Thymus (tissue), 11 donors: ENCODE data around the gene SMS. TPM values are rescaled to one million over a fixed set of nuclear protein-coding genes. Genes with fewer than 3 reads are reported as not detected.

Experiments
- DNase-seq, 9 donors: peaks; one replicate each; pipeline ENCODE4 v3.0.0-alpha.2; 2013; ENCODE audit warnings: low spot score in 9 of 9, low read depth in 6 of 9, missing footprints in 1 of 9
- H3K27ac ChIP-seq, 2 donors: one replicate each; pipeline ENCODE4 v1.5.1; 2013; ENCODE audit warnings: control low read depth in 1 of 2, low read depth in 1 of 2, low read length in 1 of 2, mild to moderate bottlenecking in 1 of 2, moderate library complexity in 1 of 2
- H3K27me3 ChIP-seq, 2 donors: one replicate each; pipeline ENCODE4 v1.5.1; 2013; ENCODE audit warnings: low read length in 1 of 2; ENCODE audit not compliant: control insufficient read depth in 2 of 2, insufficient read depth in 1 of 2
- H3K36me3 ChIP-seq, 2 donors: one replicate each; pipeline ENCODE4 v1.5.1; 2013; ENCODE audit warnings: low read length in 1 of 2, mild to moderate bottlenecking in 1 of 2, moderate library complexity in 1 of 2; ENCODE audit not compliant: control insufficient read depth in 2 of 2, insufficient read depth in 2 of 2
- H3K4me1 ChIP-seq, 2 donors: one replicate each; pipeline ENCODE4 v1.5.1; 2013; ENCODE audit warnings: low read length in 2 of 2; ENCODE audit not compliant: control insufficient read depth in 2 of 2, insufficient read depth in 2 of 2
- H3K4me3 ChIP-seq, 2 donors: one replicate each; pipeline ENCODE4 v1.5.1; 2013; ENCODE audit warnings: low read length in 2 of 2, control low read depth in 1 of 2, mild to moderate bottlenecking in 1 of 2
- H3K9me3 ChIP-seq, 2 donors: one replicate each; pipeline ENCODE4 v1.5.1; 2013; ENCODE audit warnings: low read length in 1 of 2, mild to moderate bottlenecking in 1 of 2; ENCODE audit not compliant: control insufficient read depth in 2 of 2, insufficient read depth in 1 of 2
- WGBS: extraction: QIAGEN DNeasy Blood & Tissue Kit; methylation state at CpG from one replicate; pipeline ENCODE4 v1.1.7; 2013; 5-methylcytosine and 5-hydroxymethylcytosine counted together
- polyA plus RNA-seq: library from polyadenylated mRNA; stranded (reverse); fragments of 200-250 nt; gene quantifications from one replicate; pipeline ENCODE4 v1.2.3, GENCODE V29; 2013
- total RNA-seq: library from RNA; stranded (reverse); fragments of 120-200 nt; gene quantifications from one replicate; pipeline ENCODE4 v1.2.4, GENCODE V29; 2013
- donor health status: healthy.

SMS gene
- total and polyA plus RNA-seq, 2 donors = 69.9 to 81.2 TPM

GRCh38 chrX:21968333-21968732 lies 27.8 kb downstream of the SMS start:
- WGBS = over 99% methylated on average over 7 of the region's 7 CpGs
- no peak overlapping the region for H3K27ac ChIP-seq
- H3K36me3 ChIP-seq = peaks cover 3 to 9% of the 10 kb centered on the region in 2 donors
- H3K27me3 ChIP-seq = no peaks in the 10 kb centered on the region
- H3K4me3 ChIP-seq = no peak overlapping the region
- DNase-seq = no peak
- H3K4me1 ChIP-seq = peaks cover 0 to 3% of the 10 kb centered on the region in 2 donors
- H3K9me3 ChIP-seq = no peaks in the 10 kb centered on the region

GRCh38 chrX:21970326-21970725 lies 29.8 kb downstream of the SMS start:
- WGBS = 94% methylated on average over 4 of the region's 4 CpGs
- Histone ChIP-seq H3K4me1 (peaks cover 3 to 6% of the 10 kb centered on the region in 2 donors), H3K36me3 (peaks cover 3 to 9% of the 10 kb centered on the region in 2 donors)

DNA sequence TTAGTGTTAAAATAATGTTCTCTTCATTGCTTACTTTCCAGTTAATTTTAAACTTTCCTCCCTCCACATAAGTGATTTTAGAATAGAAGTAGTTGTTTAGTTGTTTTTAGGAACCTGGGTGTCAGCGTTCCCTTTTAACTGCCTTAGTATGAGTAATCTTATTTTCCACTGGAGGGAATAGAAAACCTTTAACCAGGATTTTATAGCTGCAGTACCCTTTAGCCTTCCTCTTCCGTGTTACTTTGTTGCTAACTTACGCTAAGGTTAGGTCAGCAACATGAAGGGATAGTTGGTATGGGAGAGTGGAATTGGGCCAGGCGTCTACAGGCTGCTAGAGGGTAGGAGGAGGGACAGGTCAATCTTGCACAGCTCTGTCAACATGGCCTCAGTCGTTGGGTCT lies 31.5 kb downstream of the SMS start:
- WGBS = 96% methylated on average over 5 of the region's 5 CpGs
- DNase-seq = no peak
- H3K9me3 ChIP-seq = no peaks in the 10 kb centered on the region
- no peak overlapping the region for H3K27ac ChIP-seq
- no peaks in the 10 kb centered on the region for H3K27me3 ChIP-seq
- H3K4me1 ChIP-seq = peaks cover 3 to 6% of the 10 kb centered on the region in 2 donors
- H3K4me3 ChIP-seq = no peak overlapping the region
- peaks cover 3 to 19% of the 10 kb centered on the region in 2 donors for H3K36me3 ChIP-seq

More at GRCh38 chrX:21970326-21970725, 29.8 kb downstream of the SMS start:
- Histone ChIP-seq H3K4me3 (no peak overlapping the region), H3K27ac (no peak overlapping the region), H3K9me3 (no peaks in the 10 kb centered on the region), H3K27me3 (no peaks in the 10 kb centered on the region)
- no peak for DNase-seq

DNA sequence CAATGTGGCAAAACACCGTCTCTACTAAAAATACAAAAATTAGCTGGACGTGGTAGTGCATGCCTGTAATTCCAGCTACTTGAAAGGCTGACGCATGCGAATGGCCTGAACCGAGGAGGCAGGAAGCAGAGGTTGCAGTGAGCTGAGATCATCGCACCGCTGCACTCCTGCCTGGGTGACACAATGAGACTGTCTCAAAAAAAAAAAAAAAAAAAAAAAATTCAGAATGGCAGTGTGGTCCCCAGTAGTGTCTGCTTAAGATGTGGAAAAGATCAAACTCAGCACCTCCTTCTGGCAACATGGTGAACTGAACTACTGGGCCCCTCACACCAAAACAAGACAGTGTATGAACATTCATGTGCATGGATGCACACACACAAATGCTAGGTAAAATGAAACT lies 32.2 kb downstream of the SMS start:
- peaks cover 3 to 15% of the 10 kb centered on the region in 2 donors for H3K36me3 ChIP-seq
- no peak overlapping the region for H3K4me3 ChIP-seq
- no peaks in the 10 kb centered on the region for H3K9me3 ChIP-seq
- peak in 2 of 9 donors; percentile 18 to 42 for DNase-seq
- H3K27me3 ChIP-seq = no peaks in the 10 kb centered on the region
- no peak overlapping the region for H3K27ac ChIP-seq
- WGBS = 88% methylated on average over 7 of the region's 7 CpGs
- peaks cover 3 to 6% of the 10 kb centered on the region in 2 donors for H3K4me1 ChIP-seq

DNA sequence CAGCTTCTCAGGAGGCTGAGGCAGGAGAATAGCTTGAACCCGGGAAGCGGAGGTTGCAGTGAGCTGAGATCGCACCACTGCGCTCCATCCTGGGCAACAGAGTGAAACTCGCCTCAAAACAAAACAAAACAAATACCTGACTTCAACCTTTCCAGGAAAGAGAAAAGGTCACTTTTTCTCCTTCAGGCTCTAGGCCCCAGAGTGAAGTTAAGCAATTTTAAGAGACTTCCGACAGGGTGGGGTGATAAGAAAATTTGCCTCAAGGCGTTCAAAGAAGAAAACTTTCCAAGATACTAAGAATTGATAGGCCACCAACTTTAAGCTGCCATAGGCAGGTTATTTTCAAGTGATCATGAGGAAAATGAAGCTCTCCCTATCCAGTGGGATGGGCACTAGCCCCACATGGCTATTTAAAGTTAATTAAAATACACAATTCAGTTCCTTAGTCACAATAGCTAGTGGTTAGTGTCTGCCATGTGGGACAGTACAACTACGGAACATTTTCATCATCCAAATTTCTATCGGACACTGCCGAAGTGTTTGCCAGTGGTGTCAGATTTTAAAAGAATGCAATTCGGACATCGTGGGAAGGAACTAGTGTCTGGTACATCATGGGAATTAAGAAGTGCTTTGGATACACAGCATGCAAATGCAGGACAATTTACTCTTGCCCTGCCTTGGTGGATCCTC lies 33.0 kb downstream of the SMS start:
- DNase-seq = no peak
- H3K27ac ChIP-seq = peak overlapping the region; percentile 18 to 72
- H3K4me1 ChIP-seq = peaks cover 3 to 6% of the 10 kb centered on the region in 2 donors
- no peak overlapping the region for H3K4me3 ChIP-seq
- peaks cover 0 to 18% of the 10 kb centered on the region in 2 donors for H3K36me3 ChIP-seq
- no peaks in the 10 kb centered on the region for H3K9me3 ChIP-seq
- H3K27me3 ChIP-seq = no peaks in the 10 kb centered on the region
- 96% methylated on average over 12 of the region's 12 CpGs for WGBS

- H3K27me3 ChIP-seq = no peaks in the 10 kb centered on the region
- peak in 5 of 9 donors; percentile 4 to 50 (median 18) for DNase-seq
These were observed 33.5 kb downstream of the SMS start for GRCh38 chrX:21974011-21974385.

DNA sequence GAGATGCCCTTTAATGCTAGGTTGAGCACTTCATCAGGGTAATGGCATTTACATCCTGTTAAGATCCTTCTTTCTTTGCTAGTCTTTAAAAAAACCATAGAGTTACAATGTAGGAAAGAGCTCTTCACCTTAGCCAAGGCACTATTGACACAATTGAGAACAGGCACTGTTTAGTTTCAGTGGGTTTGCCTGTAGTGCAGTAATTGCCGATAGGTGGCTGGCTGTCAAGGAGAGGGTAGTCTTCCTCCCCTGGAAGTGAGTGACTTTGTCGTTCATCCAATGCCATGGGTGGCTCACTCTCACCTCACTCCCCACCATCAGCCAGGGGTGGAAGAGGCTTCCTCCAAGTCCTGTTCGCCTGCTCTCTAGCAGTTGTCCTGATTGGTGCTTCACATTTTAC lies 34.7 kb downstream of the SMS start:
- over 99% methylated on average over 3 of the region's 3 CpGs for WGBS
- H3K27ac ChIP-seq = no peak overlapping the region
- no peaks in the 10 kb centered on the region for H3K9me3 ChIP-seq
- H3K36me3 ChIP-seq = peaks cover 0 to 14% of the 10 kb centered on the region in 2 donors
- DNase-seq = no peak
- H3K4me1 ChIP-seq = peaks cover 3 to 6% of the 10 kb centered on the region in 2 donors
- no peak overlapping the region for H3K4me3 ChIP-seq
- no peaks in the 10 kb centered on the region for H3K27me3 ChIP-seq

More at GRCh38 chrX:21974011-21974385, 33.5 kb downstream of the SMS start:
- H3K4me3 ChIP-seq = no peak overlapping the region
- H3K9me3 ChIP-seq = no peaks in the 10 kb centered on the region
- peaks cover 3 to 6% of the 10 kb centered on the region in 2 donors for H3K4me1 ChIP-seq
- peak overlapping the region; percentile 70 to 72 for H3K27ac ChIP-seq
- H3K36me3 ChIP-seq = peaks cover 0 to 18% of the 10 kb centered on the region in 2 donors
- 15% methylated on average over 2 of the region's 2 CpGs for WGBS

DNA sequence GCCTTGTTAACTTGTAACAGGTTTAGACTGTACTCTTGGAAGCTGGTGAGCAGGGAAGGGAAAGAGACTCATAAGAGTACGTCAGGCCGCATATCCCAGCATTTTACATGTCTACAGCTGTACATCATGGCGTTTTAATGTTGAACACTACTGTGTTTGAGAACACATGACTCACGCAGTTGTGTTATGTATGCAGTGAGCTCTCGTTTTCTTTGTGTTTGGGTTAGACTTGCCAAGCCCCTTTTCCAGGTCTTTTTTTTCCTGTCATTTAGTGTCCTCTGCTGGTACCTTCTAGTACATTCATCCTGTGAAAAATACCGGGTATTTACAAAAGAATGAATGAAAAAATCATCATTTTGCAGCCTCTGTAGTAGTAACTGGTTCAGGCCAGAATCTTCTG lies 35.3 kb downstream of the SMS start:
- peaks cover 3 to 6% of the 10 kb centered on the region in 2 donors for H3K4me1 ChIP-seq
- no peak overlapping the region for H3K4me3 ChIP-seq
- no peaks in the 10 kb centered on the region for H3K27me3 ChIP-seq
- 90% methylated on average over 6 of the region's 6 CpGs for WGBS
- H3K36me3 ChIP-seq = peaks cover 0 to 14% of the 10 kb centered on the region in 2 donors
- H3K27ac ChIP-seq = no peak overlapping the region
- H3K9me3 ChIP-seq = no peaks in the 10 kb centered on the region
- DNase-seq = no peak

- H3K27me3 ChIP-seq = no peaks in the 10 kb centered on the region
- DNase-seq = no peak
- 97% methylated on average over 5 of the region's 5 CpGs for WGBS
- H3K27ac ChIP-seq = no peak overlapping the region
- no peaks in the 10 kb centered on the region for H3K9me3 ChIP-seq
- peaks cover 3 to 6% of the 10 kb centered on the region in 2 donors for H3K4me1 ChIP-seq
- H3K36me3 ChIP-seq = peaks cover 0 to 14% of the 10 kb centered on the region in 2 donors
- no peak overlapping the region for H3K4me3 ChIP-seq
These were observed 37.8 kb downstream of the SMS start for GRCh38 chrX:21978346-21978745.
